H1 (cell line): ENCODE measurements around the gene DMPK. TPM values are rescaled to one million over a fixed set of nuclear protein-coding genes. Genes with fewer than 3 reads are reported as not detected.

ENCODE experiments used
- CTCF ChIA-PET: fragments of 300-600 bp; sonication (Branson Sonifier 250); formaldehyde crosslinking; loops from one replicate; lab custom pipeline; 2021; ENCODE audit not compliant: partially characterized antibody; lab: Charles Lee
- POLR2A ChIA-PET: fragments of 300-600 bp; sonication (Branson Sonifier 250); formaldehyde crosslinking; loops from one replicate; lab custom pipeline; 2021; ENCODE audit warnings: inconsistent platforms; ENCODE audit not compliant: partially characterized antibody; lab: Charles Lee
- DNase-seq, 2 experiments: peaks; one replicate each; pipeline versions ENCODE4 v3.0.0 to v3.0.0-alpha.2; 2010 to 2022; ENCODE audit warnings: low spot score in 2 of 2, low read depth in 1 of 2, mixed read lengths in 1 of 2
- FAIRE-seq: peaks from 2 replicates; lab custom pipeline; 2011; peaks lifted over from hg19 to GRCh38; lab: Jason Lieb, UNC
- H2AFZ ChIP-seq: 2 replicates; pipeline ENCODE4 v1.8.1; 2012; ENCODE audit warnings: low read length, inconsistent platforms
- H2AK5ac ChIP-seq: 2 replicates; pipeline ENCODE4 v1.6.1; 2013; ENCODE audit warnings: low read depth, low read length
- H2BK120ac ChIP-seq: replicated peaks from 2 replicates; pipeline ENCODE3; 2013; ENCODE audit warnings: low read depth, low read length, inconsistent platforms
- H2BK12ac ChIP-seq: 2 replicates; pipeline ENCODE4 v1.6.1; 2013; ENCODE audit warnings: low read depth, low read length
- H2BK15ac ChIP-seq: 2 replicates; pipeline ENCODE4 v1.6.1; 2013; ENCODE audit warnings: low read length
- H2BK20ac ChIP-seq: 2 replicates; pipeline ENCODE4 v1.6.1; 2013; ENCODE audit warnings: low read length
- H2BK5ac ChIP-seq: 2 replicates; pipeline ENCODE4 v1.6.1; 2013; ENCODE audit warnings: low read depth, low read length
- H3K14ac ChIP-seq: 2 replicates; pipeline ENCODE4 v1.6.1; 2013; ENCODE audit warnings: inconsistent platforms; ENCODE audit not compliant: insufficient read length
- H3K18ac ChIP-seq: 2 replicates; pipeline ENCODE4 v1.6.1; 2013; ENCODE audit warnings: low read length; ENCODE audit errors: extremely low read depth
- H3K23ac ChIP-seq: 2 replicates; pipeline ENCODE4 v1.6.1; 2013; ENCODE audit warnings: inconsistent platforms; ENCODE audit not compliant: insufficient read length
- H3K23me2 ChIP-seq: 2 replicates; pipeline ENCODE4 v1.6.1; 2013; ENCODE audit warnings: low read depth, low read length
- H3K27ac ChIP-seq: 2 replicates; pipeline ENCODE4 v1.6.1; 2011; ENCODE audit warnings: low read depth, low read length, inconsistent platforms
- H3K27me3 ChIP-seq, 4 experiments: replicated peaks in 1 of 4; 1 replicate in 1 of 4; 2 replicates in 3 of 4; pipeline versions ENCODE4 v1.6.1 to v1.8.1; 2011 to 2013; ENCODE audit warnings: low read length in 3 of 4, mild to moderate bottlenecking in 3 of 4, inconsistent platforms in 2 of 4, mixed read lengths in 2 of 4, moderate library complexity in 1 of 4; ENCODE audit not compliant: control insufficient read depth in 3 of 4, insufficient read depth in 3 of 4; ENCODE audit errors: extremely low read depth in 1 of 4
- H3K36me3 ChIP-seq, 4 experiments: 2 replicates each; pipeline versions ENCODE4 v1.6.1 to v1.8.1; 2011 to 2013; ENCODE audit warnings: mild to moderate bottlenecking in 4 of 4, low read length in 3 of 4, moderate library complexity in 2 of 4, control low read depth in 1 of 4, inconsistent platforms in 1 of 4; ENCODE audit not compliant: insufficient read depth in 4 of 4, control insufficient read depth in 2 of 4
- H3K4ac ChIP-seq: replicated peaks from 2 replicates; pipeline ENCODE3; 2013; ENCODE audit warnings: low read length, low read depth, mixed read lengths, inconsistent platforms; ENCODE audit not compliant: insufficient read length
- H3K4me1 ChIP-seq, 4 experiments: replicated peaks in 1 of 4; 1 replicate in 1 of 4; 2 replicates in 3 of 4; pipeline versions ENCODE4 v1.6.1 to v1.8.1; 2011 to 2013; ENCODE audit warnings: low read length in 3 of 4, inconsistent platforms in 2 of 4, mixed read lengths in 1 of 4; ENCODE audit not compliant: insufficient read depth in 4 of 4, control insufficient read depth in 3 of 4
- H3K4me2 ChIP-seq, 2 experiments: 2 replicates each; pipeline versions ENCODE4 v1.6.1 to v1.8.1; 2011 to 2013; ENCODE audit warnings: low read depth in 2 of 2, low read length in 2 of 2, control low read depth in 1 of 2, inconsistent platforms in 1 of 2, mild to moderate bottlenecking in 1 of 2; ENCODE audit not compliant: insufficient read depth in 1 of 2
- H3K4me3 ChIP-seq, 4 experiments: fragments of 200-600, 300-600 bp in 1 of 4; sonication (generic), shearing (Covaris generic), sonication (Bioruptor Twin) in 1 of 4; 2 replicates each; pipeline versions ENCODE4 v1.5.1 to v1.8.1; 2011 to 2016; ENCODE audit warnings: low read length in 4 of 4, low read depth in 3 of 4, control low read depth in 2 of 4, inconsistent platforms in 2 of 4, mild to moderate bottlenecking in 2 of 4, mixed read lengths in 1 of 4, moderate library complexity in 1 of 4; ENCODE audit not compliant: insufficient read depth in 2 of 4; ENCODE audit errors: extremely low read depth in 1 of 4
- H3K56ac ChIP-seq: replicated peaks from 2 replicates; pipeline ENCODE3; 2013; ENCODE audit warnings: low read depth, mild to moderate bottlenecking, mixed read lengths, low read length, inconsistent platforms; ENCODE audit not compliant: insufficient read length
- H3K79me1 ChIP-seq: 2 replicates; pipeline ENCODE4 v1.6.1; 2013; ENCODE audit warnings: low read depth, low read length, control low read depth
- H3K79me2 ChIP-seq, 2 experiments: 2 replicates each; pipeline versions ENCODE4 v1.6.1 to v1.8.1; 2012 to 2013; ENCODE audit warnings: low read length in 2 of 2, mild to moderate bottlenecking in 2 of 2, inconsistent platforms in 1 of 2; ENCODE audit not compliant: insufficient read depth in 2 of 2, control insufficient read depth in 1 of 2
- H3K9ac ChIP-seq, 4 experiments: replicated peaks in 1 of 4; 1 replicate in 1 of 4; 2 replicates in 3 of 4; pipeline versions ENCODE4 v1.6.1 to v1.8.1; 2011 to 2013; ENCODE audit warnings: low read depth in 3 of 4, low read length in 3 of 4, control low read depth in 2 of 4, mild to moderate bottlenecking in 2 of 4, moderate library complexity in 2 of 4, inconsistent platforms in 1 of 4; ENCODE audit errors: extremely low read depth in 1 of 4
- H3K9me3 ChIP-seq, 2 experiments: 2 replicates each; pipeline versions ENCODE4 v1.6.1 to v1.8.1; 2012 to 2013; ENCODE audit warnings: mild to moderate bottlenecking in 2 of 2, moderate library complexity in 2 of 2, control low read depth in 1 of 2, inconsistent platforms in 1 of 2, low read depth in 1 of 2, low read length in 1 of 2, mixed read lengths in 1 of 2; ENCODE audit not compliant: insufficient read depth in 2 of 2
- H4K20me1 ChIP-seq, 2 experiments: replicated peaks in 1 of 2; 2 replicates each; pipeline versions ENCODE3 to v1.8.1; 2011 to 2013; ENCODE audit warnings: inconsistent platforms in 2 of 2, low read length in 2 of 2, mild to moderate bottlenecking in 1 of 2; ENCODE audit not compliant: insufficient read depth in 2 of 2, control insufficient read depth in 1 of 2
- H4K5ac ChIP-seq: 2 replicates; pipeline ENCODE4 v1.6.1; 2013; ENCODE audit warnings: low read length, low read depth, mixed read lengths, inconsistent platforms; ENCODE audit not compliant: insufficient read length
- H4K8ac ChIP-seq: 2 replicates; pipeline ENCODE4 v1.8.0; 2013; ENCODE audit warnings: mild to moderate bottlenecking, moderate library complexity, low read length, inconsistent platforms; ENCODE audit not compliant: insufficient read depth; ENCODE audit errors: extremely low read depth
- H4K91ac ChIP-seq: replicated peaks from 2 replicates; pipeline ENCODE3; 2013; ENCODE audit warnings: low read length, mixed read lengths, inconsistent platforms; ENCODE audit not compliant: insufficient read length
- ASH2L ChIP-seq: fragments of 200-600, 300-600 bp; sonication (generic); IDR thresholded peaks from one replicate; pipeline ENCODE4 v1.7.1; 2017; ENCODE audit warnings: low read length
- CEBPB ChIP-seq: IDR thresholded peaks from 2 replicates; pipeline ENCODE4 v1.6.1; 2012; ENCODE audit warnings: low read depth, low read length
- CTBP2 ChIP-seq: IDR thresholded peaks from 2 replicates; pipeline ENCODE4 v1.7.0; 2011; ENCODE audit warnings: borderline replicate concordance, mild to moderate bottlenecking, moderate library complexity, mixed read lengths, low read length; ENCODE audit not compliant: insufficient read depth, insufficient read length
- GTF2F1 ChIP-seq: IDR thresholded peaks from 2 replicates; pipeline ENCODE4 v1.6.1; 2012; ENCODE audit warnings: low read depth, low read length, improper control_type of control experiment, borderline replicate concordance
- NANOG ChIP-seq: IDR thresholded peaks from 2 replicates; pipeline ENCODE4 v1.6.1; 2011; ENCODE audit warnings: low read length, low read depth, mild to moderate bottlenecking, inconsistent platforms; ENCODE audit not compliant: insufficient read depth, poor library complexity, severe bottlenecking
- RFX5 ChIP-seq: IDR thresholded peaks from 2 replicates; pipeline ENCODE4 v1.6.1; 2011; ENCODE audit warnings: low read depth, low read length, improper control_type of control experiment, borderline replicate concordance
- SP2 ChIP-seq: IDR thresholded peaks from 2 replicates; pipeline ENCODE4 v1.6.1; 2012; ENCODE audit warnings: mild to moderate bottlenecking, low read length, inconsistent platforms
- TBP ChIP-seq: IDR thresholded peaks from 2 replicates; pipeline ENCODE4 v1.6.1; 2011; ENCODE audit warnings: low read depth, low read length, improper control_type of control experiment
- WGBS, 2 experiments: shearing (Covaris generic) in 1 of 2; methylation state at CpG; one replicate each; pipeline versions ENCODE4 v1.1.6 to v1.1.7; 2013 to 2015; ENCODE audit warnings: low lambda C conversion rate in 2 of 2, mixed read lengths in 2 of 2, inconsistent platforms in 1 of 2, low coverage in 1 of 2, missing lambda C conversion rate in 1 of 2; ENCODE audit not compliant: insufficient replicate concordance in 2 of 2, insufficient coverage in 1 of 2, insufficient read length in 1 of 2; ENCODE audit errors: extremely low coverage in 1 of 2, missing lambda C conversion rate in 1 of 2; 5-methylcytosine and 5-hydroxymethylcytosine counted together
- polyA plus RNA-seq, 7 experiments: library from polyadenylated mRNA; depleted of rRNA in 3 of 7; stranded (reverse) in 5 of 7; unstranded in 2 of 7; fragments of >200 nt in 5 of 7; fragments of 200-250 nt in 2 of 7; gene quantifications; 1 replicate in 5 of 7; 2 replicates in 1 of 7; 4 replicates in 1 of 7; pipeline versions ENCODE4 v1.2.1 to v1.2.3, GENCODE V29; 2011 to 2013; ENCODE audit warnings: missing spikeins in 2 of 7, mixed read lengths in 2 of 7
- total RNA-seq: library from RNA; stranded (reverse); fragmentation: NEBNext Ultra II Directional; extraction: Animal tissue kit (Norgen Biotek cat#: 25700); gene quantifications from 2 replicates; pipeline ENCODE4 v1.2.1, GENCODE V29; 2021
- TF ChIP-seq, protein P1 (sequence below): IDR thresholded peaks from 2 replicates; pipeline ENCODE4 v1.6.1; 2011; ENCODE audit warnings: low read length, improper control_type of control experiment
- TF ChIP-seq, protein P2 (sequence below), 3 experiments: IDR thresholded peaks; 1 replicate in 2 of 3; 2 replicates in 1 of 3; pipeline versions ENCODE4 v1.5.1 to v1.6.1; 2011; ENCODE audit warnings: low read length in 3 of 3, mild to moderate bottlenecking in 3 of 3, inconsistent platforms in 2 of 3, low read depth in 1 of 3, moderate library complexity in 1 of 3; ENCODE audit not compliant: insufficient read depth in 1 of 3; ENCODE audit errors: control extremely low read depth in 1 of 3

DMPK gene
- total and polyA plus RNA-seq, 2 of the 8 experiments (the other 6 are each of a cell fraction or from before 2014, with no cell fraction given) = 13.7 to 27.4 TPM

DNA sequence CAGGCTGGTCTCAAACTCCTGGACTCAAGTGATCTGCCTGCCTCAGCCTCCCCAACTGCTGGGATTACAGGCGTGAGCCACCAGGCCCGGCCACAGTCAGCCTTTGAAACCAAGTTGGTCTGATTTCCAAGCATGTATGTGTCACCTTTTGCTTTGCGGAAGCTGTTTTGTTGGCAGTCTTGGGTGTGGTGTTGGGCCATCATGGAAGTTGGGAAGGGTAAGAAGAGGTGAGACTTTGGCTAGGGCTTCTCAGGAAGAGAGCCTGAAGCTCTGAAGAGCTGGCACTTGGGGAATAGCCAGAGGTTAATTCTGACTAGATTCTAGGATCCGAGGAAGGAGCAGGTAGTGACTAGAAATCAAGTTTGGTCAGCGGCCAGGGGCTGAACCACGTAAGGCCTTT lies 30.0 kb upstream of the DMPK start:
- no peak overlapping the region for H2BK20ac ChIP-seq
- H3K79me2 ChIP-seq = no peaks in the 10 kb centered on the region
- 91% methylated on average over 6 of the region's 6 CpGs; no CpG with 5 or more reads in 1 of the 2 experiments for WGBS, 2 experiments
- DNase-seq (no peak), FAIRE-seq (no peak)
- no peak overlapping the region for H4K8ac ChIP-seq
- H3K27me3 ChIP-seq = no peaks in the 10 kb centered on the region
- no peaks in the 10 kb centered on the region for H3K79me1 ChIP-seq
- H4K5ac ChIP-seq = no peak overlapping the region
- no peak overlapping the region for H2BK120ac ChIP-seq
- ChIA-PET CTCF (interaction anchor here (8.8 kb wide), 1 partner anchor 9 kb away, joined by 107 read pairs; no protein-coding TSS in a partner anchor), POLR2A (interaction anchor here (1.5 to 12.6 kb wide), 4 partner anchors 9 to 52 kb away, joined by 3 to 175 read pairs (median 78); partner anchors contain the start of genes DMWD, FOXA3, SIX5 and SYMPK)
- H3K56ac ChIP-seq = no peak overlapping the region
- no peak overlapping the region for H2BK5ac ChIP-seq
- no peak overlapping the region for H2BK15ac ChIP-seq
- no peak overlapping the region for H2AK5ac ChIP-seq
- no peaks in the 10 kb centered on the region for H3K36me3 ChIP-seq
- H3K23ac ChIP-seq = no peak overlapping the region
- no peaks in the 10 kb centered on the region for H4K20me1 ChIP-seq
- no peak overlapping the region for H3K14ac ChIP-seq
- no peak overlapping the region for H3K4me2 ChIP-seq
- no peak overlapping the region for H3K4ac ChIP-seq
- H3K4me3 ChIP-seq = no peak overlapping the region
- no peak overlapping the region for H3K27ac ChIP-seq
- peaks cover 0 to 11% (median 10%) of the 10 kb centered on the region in 4 experiments; a peak in 6 of 7 replicates for H3K4me1 ChIP-seq
- peaks cover 16% of the 10 kb centered on the region for H3K23me2 ChIP-seq
- no peak overlapping the region for H3K18ac ChIP-seq
- no peak overlapping the region for H3K9ac ChIP-seq
- H4K91ac ChIP-seq = no peak overlapping the region
- H3K9me3 ChIP-seq = no peaks in the 10 kb centered on the region
- H2AFZ ChIP-seq = no peak overlapping the region
- H2BK12ac ChIP-seq = peak overlapping the region; percentile 33; the same call in 1 of the 2 replicates
- TF ChIP-seq CEBPB (no peak), TBP (no peak), RFX5 (no peak), ASH2L (no peak), GTF2F1 (no peak), NANOG (no peak), CTBP2 (no peak), SP2 (no peak)
- TF ChIP-seq, protein P1, sequence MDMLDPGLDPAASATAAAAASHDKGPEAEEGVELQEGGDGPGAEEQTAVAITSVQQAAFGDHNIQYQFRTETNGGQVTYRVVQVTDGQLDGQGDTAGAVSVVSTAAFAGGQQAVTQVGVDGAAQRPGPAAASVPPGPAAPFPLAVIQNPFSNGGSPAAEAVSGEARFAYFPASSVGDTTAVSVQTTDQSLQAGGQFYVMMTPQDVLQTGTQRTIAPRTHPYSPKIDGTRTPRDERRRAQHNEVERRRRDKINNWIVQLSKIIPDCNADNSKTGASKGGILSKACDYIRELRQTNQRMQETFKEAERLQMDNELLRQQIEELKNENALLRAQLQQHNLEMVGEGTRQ = no peak
- TF ChIP-seq, protein P2, sequence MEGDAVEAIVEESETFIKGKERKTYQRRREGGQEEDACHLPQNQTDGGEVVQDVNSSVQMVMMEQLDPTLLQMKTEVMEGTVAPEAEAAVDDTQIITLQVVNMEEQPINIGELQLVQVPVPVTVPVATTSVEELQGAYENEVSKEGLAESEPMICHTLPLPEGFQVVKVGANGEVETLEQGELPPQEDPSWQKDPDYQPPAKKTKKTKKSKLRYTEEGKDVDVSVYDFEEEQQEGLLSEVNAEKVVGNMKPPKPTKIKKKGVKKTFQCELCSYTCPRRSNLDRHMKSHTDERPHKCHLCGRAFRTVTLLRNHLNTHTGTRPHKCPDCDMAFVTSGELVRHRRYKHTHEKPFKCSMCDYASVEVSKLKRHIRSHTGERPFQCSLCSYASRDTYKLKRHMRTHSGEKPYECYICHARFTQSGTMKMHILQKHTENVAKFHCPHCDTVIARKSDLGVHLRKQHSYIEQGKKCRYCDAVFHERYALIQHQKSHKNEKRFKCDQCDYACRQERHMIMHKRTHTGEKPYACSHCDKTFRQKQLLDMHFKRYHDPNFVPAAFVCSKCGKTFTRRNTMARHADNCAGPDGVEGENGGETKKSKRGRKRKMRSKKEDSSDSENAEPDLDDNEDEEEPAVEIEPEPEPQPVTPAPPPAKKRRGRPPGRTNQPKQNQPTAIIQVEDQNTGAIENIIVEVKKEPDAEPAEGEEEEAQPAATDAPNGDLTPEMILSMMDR (IDR thresholded peaks at IDR 0.05; ENCODE audit: control extremely low read depth in 1 of 3, insufficient read depth in 1 of 3, low read depth in 1 of 3, low read length in 3 of 3) = no peak
